GM18498 (cell line): ENCODE data around the gene IKBKE.
"Not testable (repeated sequence)": the region's sequence is repeated elsewhere in the genome, so short reads cannot be mapped to it uniquely, and the experiment has no call there.

ENCODE experiments used
- ATAC-seq: cut with Tn5 transposase; IDR thresholded peaks from one replicate; pipeline ENCODE4 v1.9.1; 2021; ENCODE audit warnings: mild to moderate bottlenecking, moderate library complexity; ENCODE audit not compliant: unreplicated experiment

Gene IKBKE

DNA sequence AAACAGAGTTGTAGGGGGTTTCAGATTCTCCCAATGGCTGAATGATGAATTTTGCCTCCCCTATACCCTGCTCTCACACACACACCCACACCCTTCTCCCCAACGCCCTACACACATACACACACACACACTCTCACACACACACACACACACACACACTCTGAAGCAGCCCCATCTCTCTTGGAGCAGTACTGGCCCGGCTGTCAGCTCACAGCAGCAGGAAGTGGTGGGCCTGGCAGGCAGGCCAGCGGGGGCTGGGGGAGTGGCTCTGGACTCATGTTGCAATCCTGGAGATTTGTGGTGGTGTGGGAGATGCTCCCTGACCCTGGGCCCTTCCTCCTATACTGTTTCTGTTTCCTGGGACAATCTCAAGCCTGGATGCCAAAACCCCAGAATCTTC, 2.2 kb downstream of the IKBKE start:
- no peak for ATAC-seq

DNA sequence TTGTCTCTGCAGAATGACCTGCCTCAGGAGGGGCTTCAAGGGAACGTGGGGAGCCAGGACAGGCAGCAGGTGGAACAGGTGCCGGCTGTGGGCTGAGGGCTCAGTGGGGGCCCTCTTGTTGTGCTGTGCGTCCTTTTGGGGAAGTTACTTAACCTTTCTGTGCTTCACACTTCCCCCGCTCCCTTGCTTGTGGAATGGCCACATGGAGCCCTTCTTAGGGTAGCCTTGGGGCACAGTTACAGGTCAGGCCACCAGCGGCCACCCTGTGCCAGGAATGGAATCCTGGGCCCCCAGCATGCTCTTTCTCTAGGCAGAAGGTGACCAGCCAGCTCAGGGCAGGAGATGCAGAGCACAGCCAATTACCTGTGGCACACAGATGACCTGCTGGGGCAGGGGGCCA, 2.6 kb downstream of the IKBKE start:
- no peak for ATAC-seq

DNA sequence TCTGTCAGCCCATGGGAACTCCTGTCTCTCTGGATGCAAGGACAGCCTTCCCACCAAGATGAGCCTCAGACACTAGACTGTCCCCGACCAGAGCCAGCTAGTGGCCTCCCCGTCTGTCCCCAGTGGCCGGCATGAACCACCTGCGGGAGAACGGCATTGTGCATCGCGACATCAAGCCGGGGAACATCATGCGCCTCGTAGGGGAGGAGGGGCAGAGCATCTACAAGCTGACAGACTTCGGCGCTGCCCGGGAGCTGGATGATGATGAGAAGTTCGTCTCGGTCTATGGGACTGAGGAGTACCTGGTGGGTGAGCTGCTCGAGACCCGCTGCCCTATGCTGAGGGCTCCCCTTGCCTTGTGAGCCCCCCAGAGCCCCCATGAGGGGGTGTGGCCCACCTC, 5.8 kb downstream of the IKBKE start:
- no peak for ATAC-seq

DNA sequence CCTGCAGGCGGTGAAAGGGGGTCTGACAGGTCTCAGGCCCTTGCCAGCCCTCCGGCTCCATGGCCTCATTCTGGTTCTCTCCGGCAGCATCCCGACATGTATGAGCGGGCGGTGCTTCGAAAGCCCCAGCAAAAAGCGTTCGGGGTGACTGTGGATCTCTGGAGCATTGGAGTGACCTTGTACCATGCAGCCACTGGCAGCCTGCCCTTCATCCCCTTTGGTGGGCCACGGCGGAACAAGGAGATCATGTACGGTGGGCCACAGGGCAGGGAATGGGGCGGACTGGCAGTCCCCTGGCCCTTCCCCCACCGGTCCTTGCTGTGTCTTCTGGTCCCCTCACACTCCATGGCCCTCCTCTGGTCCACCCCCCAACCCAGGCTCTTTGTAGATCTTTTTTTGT, 6.3 kb downstream of the IKBKE start:
- ATAC-seq = no peak

DNA sequence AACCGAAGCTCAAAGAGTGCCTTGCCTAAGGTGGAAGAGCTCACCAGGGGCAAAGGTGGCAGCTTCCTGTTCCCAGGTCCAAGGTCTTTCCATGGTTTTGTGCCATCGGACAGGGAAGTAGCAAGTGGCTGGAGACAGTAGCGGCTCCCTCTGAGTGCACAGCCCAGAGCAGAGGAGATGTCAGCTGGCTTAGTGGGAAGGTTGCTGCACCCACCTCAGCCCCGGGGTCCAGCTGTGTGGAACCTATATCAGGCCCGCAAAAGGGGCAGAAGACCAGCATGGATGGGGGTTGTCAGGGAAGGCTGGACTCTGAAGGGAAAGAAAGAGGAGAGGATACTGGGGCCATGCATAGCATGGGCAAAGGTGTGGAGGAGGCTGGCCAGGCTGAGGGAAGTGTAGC, 6.8 kb downstream of the IKBKE start:
- ATAC-seq = no peak

DNA sequence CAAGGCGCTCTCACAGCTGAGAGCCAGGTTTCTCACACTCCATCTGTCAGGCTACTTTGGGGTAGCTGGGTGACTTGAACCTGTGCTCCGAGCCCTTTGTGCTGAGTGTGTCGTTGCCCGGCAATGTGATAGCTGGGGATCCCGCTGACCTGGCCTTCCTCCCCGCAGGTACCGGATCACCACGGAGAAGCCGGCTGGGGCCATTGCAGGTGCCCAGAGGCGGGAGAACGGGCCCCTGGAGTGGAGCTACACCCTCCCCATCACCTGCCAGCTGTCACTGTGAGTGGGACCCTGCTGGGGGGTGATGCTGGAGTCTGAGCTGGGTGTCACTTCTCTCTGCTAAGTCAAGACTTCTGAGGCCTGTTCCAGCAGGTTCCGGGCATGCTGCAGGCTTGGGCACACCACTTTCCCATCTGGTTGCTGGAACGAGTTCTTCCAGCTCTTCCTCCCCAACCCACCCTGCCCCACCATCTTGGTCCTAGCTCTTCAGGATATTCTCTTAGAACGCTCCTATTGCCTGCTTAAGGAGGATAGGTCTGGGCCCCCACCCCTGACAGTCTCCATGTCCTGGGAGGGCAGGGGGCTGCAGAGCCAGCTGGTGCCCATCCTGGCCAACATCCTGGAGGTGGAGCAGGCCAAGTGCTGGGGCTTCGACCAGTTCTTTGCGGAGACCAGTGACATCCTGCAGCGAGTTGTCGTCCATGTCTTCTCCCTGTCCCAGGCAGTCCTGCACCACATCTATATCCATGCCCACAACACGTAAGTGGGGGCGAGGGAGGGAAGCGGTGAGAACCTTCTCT, 7.5 kb downstream of the IKBKE start:
- no peak for ATAC-seq

DNA sequence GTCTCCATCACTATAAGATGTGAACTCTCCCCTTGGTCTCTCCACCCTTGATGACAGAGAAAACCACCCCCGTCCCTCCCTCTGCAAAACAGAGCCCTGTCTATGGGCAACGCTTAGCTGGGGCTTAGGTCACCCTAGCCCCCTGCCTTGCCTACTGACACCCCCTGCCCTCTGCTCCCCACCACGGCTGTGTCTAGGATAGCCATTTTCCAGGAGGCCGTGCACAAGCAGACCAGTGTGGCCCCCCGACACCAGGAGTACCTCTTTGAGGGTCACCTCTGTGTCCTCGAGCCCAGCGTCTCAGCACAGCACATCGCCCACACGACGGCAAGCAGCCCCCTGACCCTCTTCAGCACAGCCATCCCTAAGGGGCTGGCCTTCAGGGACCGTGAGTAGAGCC, 8.5 kb downstream of the IKBKE start:
- ATAC-seq = no peak

DNA sequence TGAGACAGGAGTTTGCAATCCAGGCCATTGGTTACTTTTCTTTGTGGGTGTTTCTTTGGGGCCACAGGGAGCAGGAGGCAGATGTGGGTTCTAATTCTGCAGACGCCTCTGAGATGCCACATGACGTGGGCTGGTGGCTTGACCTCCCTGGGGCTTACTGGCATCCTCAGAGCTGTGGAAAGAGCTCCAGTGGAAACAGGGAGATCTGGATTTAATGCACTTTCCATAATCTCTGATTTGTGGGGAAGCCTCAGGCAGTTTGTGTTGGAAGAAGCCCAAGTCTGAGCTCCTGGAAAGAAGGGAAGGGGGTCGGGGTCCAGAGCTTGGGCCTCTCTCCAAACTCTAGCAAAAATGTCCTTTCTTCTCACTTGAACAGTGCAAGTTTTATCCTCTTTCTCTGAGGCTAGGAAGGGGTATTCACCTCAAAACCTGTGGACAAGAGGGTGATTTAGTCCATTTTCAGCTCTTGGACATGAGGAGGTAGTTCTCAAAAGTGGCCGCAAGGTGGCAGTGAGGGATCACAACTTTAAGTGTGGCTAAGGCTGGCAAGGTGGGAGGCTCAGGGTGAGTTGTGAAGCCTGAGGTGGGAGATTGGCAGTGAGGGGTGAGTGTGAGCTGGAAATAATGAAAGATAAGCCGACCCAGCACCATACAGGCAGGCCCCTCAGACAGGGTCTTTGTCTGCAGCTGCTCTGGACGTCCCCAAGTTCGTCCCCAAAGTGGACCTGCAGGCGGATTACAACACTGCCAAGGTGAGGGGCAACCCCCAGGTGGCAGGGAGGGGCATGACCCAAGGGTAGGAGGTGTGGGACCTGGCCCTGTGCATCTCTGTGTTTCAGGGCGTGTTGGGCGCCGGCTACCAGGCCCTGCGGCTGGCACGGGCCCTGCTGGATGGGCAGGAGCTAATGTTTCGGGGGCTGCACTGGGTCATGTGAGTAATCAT, 9.2 kb downstream of the IKBKE start:
- ATAC-seq = no peak

DNA sequence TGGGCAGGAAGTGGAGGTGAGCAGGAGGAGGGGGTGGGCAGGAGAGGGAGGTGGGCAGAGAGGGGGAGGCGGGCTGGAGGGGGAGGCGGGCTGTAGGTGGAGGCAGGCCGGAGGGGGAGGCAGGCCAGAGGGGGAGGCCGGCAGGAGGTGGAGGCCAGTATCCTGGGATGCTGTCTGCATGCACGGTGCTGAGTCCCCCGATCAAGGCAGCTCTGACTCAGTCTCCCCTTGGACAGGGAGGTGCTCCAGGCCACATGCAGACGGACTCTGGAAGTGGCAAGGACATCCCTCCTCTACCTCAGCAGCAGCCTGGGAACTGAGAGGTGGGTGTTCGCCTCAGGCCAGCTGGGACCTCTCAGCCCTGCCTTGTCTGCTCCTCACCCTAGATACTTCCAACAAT, 9.9 kb downstream of the IKBKE start:
- no peak for ATAC-seq

DNA sequence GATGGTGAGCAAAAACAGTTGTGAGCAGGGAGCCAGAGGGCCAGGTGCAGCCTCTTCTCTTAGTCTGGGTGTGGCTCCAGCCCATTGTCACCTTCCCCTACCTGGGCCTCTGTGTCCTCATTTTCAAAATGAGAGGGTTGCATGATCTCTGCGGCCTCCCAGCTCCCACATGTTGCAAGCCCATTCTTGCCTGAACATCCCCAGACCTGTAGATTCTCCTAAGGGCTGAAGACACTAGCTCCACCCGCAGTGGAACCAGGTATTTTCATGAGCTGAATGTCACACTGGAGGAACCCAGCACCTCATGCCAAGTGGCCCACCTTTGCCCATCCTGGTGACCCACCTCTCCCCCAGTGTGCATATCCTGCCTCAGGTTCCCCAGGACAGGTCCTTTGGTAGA, 12.3 kb downstream of the IKBKE start:
- ATAC-seq = no peak

DNA sequence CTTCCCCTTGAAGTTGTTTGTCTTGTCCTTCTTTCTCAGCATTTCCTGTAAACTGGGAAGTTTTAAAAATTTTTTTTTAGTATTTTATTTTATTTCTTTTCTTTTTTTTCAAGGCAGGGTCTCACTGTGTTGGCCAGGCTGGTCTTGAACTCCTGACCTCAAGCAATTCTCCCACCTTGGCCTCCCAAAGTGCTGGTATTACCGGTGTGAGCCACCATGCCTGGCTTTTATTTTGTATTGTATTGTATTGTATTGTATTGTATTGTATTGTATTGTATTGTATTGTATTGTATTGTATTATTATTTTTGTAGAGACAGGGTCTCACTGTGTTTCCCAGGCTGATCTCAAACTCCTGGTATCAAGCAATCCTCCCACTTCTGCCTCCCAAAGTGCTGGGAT, 13.6 kb downstream of the IKBKE start:
- not testable (repeated sequence) for ATAC-seq

DNA sequence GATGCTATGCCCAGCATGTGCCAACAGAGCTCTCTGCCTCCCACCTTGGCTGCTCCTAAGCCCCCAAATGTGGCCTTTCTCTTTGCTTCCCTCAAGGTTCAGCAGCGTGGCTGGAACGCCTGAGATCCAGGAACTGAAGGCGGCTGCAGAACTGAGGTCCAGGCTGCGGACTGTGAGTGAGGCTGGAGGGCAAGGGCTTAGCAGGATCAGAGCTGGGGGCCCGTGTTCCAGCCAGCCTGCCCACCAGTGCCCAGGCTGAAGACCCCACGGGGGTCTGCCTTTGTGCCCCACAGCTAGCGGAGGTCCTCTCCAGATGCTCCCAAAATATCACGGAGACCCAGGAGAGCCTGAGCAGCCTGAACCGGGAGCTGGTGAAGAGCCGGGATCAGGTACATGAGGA, 14.6 kb downstream of the IKBKE start:
- ATAC-seq = no peak

DNA sequence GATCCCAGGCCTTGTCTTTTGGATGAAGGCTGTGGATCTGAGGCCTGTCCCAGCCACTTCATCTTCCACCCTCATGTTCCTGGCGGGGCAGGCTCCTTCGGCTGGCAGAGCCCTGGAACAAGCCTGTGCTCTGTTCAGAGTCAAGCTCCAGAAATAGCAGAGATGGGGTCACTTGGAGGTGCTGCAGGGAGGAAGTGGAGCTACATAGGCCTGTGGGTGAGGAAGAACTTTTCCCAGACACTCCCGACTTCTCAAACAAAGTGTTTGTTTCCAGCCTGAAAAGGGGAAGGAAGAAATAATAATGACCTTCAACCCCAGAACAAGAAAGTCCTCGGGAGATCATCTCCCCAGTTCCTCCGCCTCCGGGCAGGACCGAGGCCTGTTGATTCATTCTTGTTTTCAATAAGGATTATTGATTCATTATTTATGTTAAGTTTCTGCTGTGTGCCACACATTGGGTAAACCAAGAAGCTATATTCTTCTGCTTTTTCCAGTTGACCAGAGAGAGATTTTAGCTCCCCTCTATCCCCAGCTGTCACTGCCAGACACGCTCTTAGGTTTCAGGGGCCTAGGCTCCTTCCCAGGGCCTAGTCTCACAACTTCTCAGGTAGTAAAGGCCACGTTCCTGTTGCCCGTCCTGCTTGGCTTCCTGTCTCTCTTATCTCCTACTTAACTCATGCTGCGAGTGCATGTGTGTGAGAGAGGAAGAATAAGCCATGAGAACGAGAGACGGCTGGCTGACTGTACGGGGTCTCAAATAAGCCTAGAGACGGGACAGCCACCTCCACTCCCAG, 16.9 kb downstream of the IKBKE start:
- no peak for ATAC-seq

DNA sequence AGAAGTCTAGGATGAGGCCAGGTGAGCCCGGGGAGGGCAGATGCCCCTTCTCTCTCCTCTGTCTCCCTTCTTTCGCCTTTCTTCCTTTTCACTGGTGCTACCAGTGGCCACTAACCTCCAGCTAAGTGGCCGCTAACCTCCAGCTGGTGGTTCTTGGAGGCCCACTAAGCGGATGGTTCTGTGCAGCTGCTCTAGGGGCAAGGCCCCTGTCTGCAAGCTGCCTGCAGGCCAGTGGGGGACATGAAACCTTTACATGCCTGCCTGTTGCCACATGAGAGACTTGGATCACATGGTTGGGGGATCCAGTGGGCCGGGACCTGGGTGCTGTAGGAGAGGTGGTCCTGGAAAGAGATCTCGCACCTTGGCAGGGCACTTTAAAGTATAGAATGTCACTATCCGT, 17.7 kb downstream of the IKBKE start:
- no peak for ATAC-seq

DNA sequence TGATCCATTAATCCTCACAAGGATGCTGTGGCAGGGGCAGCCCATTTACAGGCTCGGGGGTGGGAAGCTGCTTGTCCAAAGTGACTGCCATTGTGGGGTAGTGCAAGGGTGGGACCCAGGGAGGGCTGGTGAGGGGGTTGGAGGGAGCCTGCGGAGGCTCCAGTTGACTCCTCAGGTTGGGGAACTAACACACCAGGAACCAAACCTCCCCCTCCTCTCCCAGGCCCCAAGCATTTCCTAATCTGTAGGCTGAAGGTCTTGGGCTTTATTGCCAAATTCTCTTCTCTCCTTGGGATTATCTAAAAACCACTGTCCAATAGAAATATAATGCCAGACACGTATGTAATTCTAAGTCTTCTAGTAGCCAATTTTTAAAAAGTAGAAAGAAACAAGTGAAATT, 18.2 kb downstream of the IKBKE start:
- no peak for ATAC-seq

DNA sequence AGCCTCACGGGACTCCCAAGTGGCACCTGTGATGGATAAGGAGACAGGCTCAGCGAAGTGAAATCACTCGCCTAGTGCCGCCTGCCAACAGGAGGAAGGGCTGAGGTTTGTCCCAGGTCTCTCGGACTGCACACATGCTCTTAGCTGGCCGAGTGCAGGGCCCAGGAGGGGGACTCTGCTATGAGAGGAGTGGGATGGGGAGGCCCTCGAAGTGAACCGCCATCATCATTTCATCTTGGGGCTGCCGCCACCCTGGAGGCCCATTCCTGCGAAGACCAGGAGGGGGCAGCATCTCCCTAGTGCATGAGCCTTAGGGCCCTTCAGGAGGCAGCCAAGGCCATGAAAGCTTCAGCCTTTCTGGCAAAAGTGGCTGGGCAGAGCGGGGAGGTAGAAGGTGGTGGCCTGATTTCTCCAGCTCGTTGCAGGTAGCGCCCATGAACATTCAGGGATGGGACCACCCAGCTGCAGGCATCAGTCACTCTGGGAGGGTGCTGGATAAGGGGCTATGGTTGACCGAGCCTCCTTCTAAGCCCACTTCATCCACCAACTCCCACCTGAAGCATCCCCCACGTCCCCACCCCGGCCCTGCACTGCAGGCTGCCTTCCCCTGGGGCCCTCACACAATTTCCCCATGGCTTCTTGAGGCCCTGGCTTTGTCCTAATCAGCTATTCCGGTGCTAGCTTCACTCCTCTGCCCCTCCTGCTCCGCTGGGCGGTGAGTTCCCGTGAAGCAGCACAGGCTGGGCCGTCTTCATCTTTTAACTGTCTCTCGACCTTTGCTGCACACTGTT, 19.9 kb downstream of the IKBKE start:
- ATAC-seq = peak; percentile 47

DNA sequence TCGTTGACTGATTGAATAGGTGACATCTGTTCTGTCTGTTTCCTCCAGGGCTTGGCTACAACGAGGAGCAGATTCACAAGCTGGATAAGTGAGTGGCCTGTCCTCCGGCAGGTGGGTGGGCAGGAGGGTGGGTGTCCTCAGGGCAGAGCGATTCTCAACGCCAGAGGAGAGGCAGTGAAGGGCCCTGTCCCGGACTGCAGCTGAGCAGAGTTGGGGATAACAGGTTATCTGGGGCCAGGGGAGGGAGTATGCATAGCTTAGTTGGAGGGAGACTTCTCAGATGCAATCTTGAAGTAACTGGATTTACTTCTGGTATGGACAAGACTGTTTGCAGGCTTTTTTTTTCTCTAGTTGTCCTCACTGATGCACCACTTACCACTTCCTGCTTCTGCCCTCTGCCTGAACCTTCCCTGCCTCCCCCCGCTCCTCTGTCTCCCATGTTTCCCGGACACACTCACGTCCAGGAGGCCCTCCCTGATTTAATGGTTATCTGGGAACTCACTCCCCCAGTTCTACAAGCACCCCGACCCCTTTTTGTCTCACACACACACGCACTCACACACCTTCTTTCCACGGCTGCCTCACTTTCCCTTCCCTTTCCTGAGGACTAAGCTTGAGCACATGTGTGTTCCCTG, 20.6 kb downstream of the IKBKE start:
- no peak for ATAC-seq

DNA sequence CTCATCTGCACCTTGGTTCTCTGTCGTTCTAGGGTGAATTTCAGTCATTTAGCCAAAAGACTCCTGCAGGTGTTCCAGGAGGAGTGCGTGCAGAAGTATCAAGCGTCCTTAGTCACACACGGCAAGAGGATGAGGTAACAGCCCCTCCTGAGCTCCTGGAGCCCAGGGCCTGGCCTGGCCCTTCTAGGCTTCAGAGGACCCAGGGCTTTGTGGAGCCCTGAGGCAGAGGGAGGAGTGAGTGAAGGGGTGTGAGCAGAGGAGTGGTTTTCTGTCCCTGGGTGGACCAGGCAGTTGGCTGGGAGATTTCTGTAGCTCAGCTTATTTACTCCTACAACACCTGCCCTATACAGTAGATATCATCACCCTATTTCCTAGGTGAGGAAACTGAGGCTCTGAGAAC, 21.3 kb downstream of the IKBKE start:
- no peak for ATAC-seq

DNA sequence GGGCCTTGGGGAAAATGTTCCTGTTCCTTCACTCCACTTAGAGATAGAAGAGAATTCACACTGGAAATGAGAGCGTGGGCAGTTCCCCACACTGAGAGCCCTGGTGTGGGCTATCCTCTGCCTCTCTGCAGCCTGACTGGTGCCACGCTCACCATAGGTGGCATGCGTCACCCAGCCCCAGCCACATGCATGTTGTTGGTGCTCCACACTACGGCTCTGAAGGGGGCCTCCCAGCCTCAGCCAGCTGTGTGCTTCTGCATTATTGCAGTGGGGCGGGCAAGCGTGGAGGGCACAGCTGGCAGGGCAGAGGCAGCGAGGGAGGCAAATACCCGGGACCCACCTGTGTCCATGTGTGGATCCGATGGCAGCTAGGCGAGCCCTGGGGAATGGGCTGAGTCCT, 22.3 kb downstream of the IKBKE start:
- ATAC-seq = no peak

DNA sequence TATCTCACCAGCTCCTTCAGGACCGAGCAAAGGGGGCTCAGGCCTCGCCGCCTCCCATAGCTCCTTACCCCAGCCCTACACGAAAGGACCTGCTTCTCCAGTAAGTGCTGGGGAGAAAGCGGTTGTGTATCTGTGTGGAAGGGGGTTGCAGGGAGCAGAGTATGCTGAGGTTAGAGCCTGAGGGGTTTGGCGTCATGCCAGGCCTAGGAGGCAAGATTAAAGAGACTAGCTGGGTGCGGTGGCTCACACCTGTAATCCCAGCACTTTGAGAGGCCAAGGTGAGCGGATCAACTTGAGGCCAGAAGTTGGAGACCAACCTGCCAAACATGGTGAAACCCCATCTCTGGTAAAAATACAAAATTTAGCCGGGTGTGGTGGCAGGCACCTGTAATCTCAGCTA, 23.0 kb downstream of the IKBKE start:
- ATAC-seq = no peak
